ENCODE results near the gene ABCB8. TPM values are rescaled to one million over a fixed set of nuclear protein-coding genes. Genes with fewer than 3 reads are reported as not detected.

ABCB8 gene
- total RNA-seq, 2 donors from 2014 or later, result 11.9 to 20.6 TPM

DNA sequence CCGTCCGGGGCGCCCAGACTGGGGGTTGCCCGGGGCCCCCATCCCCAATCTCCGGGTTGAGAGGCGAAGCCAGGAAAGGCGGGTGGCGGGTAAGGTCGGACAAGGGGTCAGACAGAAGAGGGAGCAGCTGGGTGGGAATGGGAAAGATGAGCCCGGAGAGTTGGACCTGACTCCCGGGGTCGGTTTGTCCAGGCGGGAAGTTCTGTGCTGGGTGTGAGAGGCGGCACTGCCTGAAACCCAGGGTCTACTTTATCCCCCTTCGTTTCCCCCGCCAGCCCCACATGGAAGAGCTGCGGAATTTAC lies 31.8 kb downstream of the ABCB8 start:
- Histone ChIP-seq H3K27ac (peak overlapping the region; percentile 94 to 97), H3K9me3 (no peaks in the 10 kb centered on the region), H3K4me1 (peaks cover 0 to 62% of the 10 kb centered on the region in 2 donors), H3K27me3 (no peaks in the 10 kb centered on the region), H3K36me3 (peaks cover 10% of the 10 kb centered on the region), H3K4me3 (peak overlapping the region; percentile 67 to 85)
- TF ChIP-seq, protein P1, sequence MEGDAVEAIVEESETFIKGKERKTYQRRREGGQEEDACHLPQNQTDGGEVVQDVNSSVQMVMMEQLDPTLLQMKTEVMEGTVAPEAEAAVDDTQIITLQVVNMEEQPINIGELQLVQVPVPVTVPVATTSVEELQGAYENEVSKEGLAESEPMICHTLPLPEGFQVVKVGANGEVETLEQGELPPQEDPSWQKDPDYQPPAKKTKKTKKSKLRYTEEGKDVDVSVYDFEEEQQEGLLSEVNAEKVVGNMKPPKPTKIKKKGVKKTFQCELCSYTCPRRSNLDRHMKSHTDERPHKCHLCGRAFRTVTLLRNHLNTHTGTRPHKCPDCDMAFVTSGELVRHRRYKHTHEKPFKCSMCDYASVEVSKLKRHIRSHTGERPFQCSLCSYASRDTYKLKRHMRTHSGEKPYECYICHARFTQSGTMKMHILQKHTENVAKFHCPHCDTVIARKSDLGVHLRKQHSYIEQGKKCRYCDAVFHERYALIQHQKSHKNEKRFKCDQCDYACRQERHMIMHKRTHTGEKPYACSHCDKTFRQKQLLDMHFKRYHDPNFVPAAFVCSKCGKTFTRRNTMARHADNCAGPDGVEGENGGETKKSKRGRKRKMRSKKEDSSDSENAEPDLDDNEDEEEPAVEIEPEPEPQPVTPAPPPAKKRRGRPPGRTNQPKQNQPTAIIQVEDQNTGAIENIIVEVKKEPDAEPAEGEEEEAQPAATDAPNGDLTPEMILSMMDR (IDR thresholded peaks at IDR 0.05), result peak in 1 of 2 donors; percentile 4
- DNase-seq (ENCODE audit: low spot score), result no peak

DNA sequence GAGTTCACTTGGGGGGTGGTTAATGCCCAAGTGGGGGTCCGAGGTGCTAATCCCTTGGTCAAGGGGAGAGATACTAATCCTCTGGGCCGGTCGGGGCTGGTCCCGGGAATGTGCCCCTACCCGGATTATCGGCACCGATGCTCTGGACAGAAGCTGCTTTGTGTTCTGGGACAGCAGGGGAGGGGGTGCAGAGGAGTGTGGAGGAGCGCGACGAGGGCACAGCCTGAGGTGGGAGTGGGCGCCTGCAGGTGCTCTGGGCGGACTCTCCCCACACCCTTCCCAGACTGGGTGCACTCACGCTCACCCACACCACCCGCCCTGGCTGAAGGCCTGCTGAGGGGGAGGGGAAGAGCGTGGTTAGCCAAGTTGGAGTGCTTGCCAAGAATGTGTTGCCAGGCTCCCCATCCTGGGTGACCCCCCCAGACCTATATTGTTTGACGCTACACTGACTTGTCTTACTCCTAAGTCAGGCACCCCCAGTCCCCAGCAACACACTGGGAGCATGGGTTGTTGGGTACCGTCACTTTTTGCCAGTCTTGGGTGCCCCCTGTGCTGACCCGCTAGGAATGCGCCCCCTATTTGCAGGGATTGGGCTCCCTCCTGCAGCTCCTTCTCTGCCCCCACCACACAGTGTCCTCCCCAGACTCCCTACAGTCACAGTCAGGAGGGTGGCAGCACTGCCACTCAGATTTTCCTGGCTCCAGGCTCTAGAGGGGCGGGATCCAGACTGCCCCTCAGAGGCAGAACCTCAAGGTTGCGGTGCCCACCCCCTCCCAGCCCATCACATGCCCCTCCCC lies 32.4 kb downstream of the ABCB8 start:
- Histone ChIP-seq H3K9me3 (no peaks in the 10 kb centered on the region), H3K27ac (peak overlapping the region; percentile 94 to 97), H3K27me3 (no peaks in the 10 kb centered on the region), H3K36me3 (peaks cover 16% of the 10 kb centered on the region), H3K4me1 (peaks cover 0 to 62% of the 10 kb centered on the region in 2 donors), H3K4me3 (peak overlapping the region; percentile 67 to 85)
- TF ChIP-seq, protein P1 (IDR thresholded peaks at IDR 0.05), result peak in 1 of 2 donors; percentile 25
- no peak for DNase-seq (ENCODE audit: low spot score)

DNA sequence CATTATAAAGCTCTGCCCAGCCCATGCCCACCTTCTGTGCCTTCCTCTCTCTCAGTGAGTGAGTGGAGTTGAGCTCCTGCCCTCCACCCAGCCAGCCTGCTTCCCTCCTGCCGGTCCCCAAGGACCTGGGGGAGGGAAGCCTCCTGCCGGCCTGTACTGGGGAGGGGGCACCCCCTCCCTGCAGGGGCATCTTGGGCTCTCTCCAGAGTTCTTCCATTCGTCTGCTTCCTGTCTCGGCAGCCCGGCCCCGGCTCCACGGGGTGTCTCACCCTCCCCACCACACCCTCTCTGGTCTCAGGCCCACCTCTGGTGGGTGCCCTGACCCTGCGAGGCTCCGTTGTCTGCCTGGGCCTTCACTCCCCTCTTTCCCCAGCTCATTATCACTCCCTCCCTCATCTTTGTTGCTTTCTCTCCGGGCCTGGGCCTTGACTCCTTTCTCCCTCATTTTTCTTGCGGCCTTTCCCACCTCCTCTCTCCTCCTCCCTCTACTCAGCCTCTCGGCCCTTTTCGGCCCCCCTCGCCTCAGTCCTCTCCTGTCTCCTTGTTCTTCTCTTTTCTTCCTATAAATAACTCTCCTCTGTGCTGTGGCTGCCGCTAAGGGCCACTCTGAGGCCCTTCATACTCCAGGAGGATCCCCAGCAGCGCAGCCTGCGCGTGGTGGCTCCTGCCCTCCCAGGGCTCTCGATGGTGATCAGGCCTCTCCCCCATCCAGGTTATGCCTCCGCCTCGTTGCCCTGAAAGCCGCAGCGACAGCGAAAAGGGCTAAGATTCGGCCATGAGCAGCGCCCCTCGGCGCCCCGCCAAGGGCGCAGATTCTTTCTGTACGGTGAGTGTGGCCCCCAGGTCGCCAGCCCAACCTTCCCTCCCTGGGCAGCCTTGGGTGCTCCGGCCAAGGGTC lies 33.2 kb downstream of the ABCB8 start:
- H3K36me3 ChIP-seq, result peaks cover 24% of the 10 kb centered on the region
- H3K9me3 ChIP-seq, result no peaks in the 10 kb centered on the region
- peak overlapping the region; percentile 94 to 97 for H3K27ac ChIP-seq
- no peaks in the 10 kb centered on the region for H3K27me3 ChIP-seq
- TF ChIP-seq, protein P1 (IDR thresholded peaks at IDR 0.05), result no peak
- no peak for DNase-seq (ENCODE audit: low spot score)
- peaks cover 0 to 62% of the 10 kb centered on the region in 2 donors for H3K4me1 ChIP-seq
- H3K4me3 ChIP-seq, result peak overlapping the region in 1 of 2 donors; percentile 85

DNA sequence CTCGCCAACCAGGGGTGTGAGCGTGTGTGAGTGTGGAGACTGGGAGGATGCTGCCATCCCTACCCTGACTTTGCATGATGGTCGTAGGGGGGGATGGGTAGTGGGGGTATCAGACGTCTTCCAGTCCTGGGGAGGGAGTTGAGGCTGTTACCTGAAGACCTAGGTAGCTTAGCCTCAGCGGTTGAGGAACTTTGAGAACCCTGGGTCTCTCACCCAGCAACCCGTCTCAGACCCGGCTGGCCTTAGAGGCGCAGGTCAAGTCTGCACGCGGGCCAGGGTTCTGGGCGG lies 33.8 kb downstream of the ABCB8 start:
- H3K27me3 ChIP-seq, result no peaks in the 10 kb centered on the region
- H3K36me3 ChIP-seq, result peaks cover 30% of the 10 kb centered on the region
- peaks cover 0 to 56% of the 10 kb centered on the region in 2 donors for H3K4me1 ChIP-seq
- DNase-seq (ENCODE audit: low spot score), result no peak
- peak overlapping the region; percentile 94 to 97 for H3K27ac ChIP-seq
- TF ChIP-seq, protein P1 (IDR thresholded peaks at IDR 0.05), result no peak
- H3K4me3 ChIP-seq, result no peak overlapping the region
- H3K9me3 ChIP-seq, result no peaks in the 10 kb centered on the region

DNA sequence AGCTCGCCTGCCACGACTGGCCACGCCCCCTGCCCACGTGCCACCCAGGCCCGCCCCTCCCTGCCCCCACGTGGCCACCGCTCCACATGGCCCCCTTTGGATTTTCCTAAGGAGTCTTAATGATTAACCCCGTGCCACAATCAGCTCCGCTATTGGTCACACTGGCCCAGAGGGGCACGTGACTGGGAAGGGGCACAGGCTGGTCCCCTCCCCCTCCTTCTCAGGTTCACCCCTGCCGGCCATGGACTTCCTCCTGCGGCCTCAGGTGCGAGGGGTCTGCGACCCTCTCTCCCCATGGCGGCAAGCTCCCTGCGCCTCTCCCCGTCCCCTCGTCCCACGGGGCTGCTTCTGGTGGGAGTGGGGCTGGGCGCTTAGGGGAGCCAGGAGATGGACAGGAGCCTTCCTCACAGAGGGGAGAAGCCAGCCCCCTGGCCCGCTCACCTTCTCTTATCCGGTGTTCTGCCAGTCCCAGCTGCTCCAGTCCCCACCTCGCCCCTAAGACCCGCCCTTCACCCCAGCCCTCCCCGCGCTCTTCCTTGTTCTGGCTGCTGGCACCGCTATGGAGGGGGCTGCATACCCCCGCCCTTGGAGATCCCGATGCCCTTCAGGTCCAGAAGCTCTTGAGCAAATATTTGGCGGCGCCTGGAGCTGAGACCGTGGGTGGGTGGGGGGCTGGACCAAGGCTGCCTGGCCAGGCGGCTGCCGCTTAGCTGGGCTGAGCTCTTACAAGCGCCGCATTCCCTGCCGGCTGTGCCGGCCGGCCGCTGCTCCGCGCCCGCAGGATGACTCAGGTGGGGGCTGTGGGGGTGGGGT lies 34.4 kb downstream of the ABCB8 start:
- Histone ChIP-seq H3K27ac (peak overlapping the region; percentile 94 to 97), H3K4me3 (peak overlapping the region in 1 of 2 donors; percentile 26), H3K9me3 (no peaks in the 10 kb centered on the region), H3K36me3 (peaks cover 35% of the 10 kb centered on the region), H3K4me1 (peaks cover 0 to 51% of the 10 kb centered on the region in 2 donors), H3K27me3 (no peaks in the 10 kb centered on the region)
- TF ChIP-seq, protein P1 (IDR thresholded peaks at IDR 0.05), result no peak
- DNase-seq (ENCODE audit: low spot score), result no peak
